Body of pancreas (tissue), 4 donors: ENCODE results near the gene IL17B. TPM values are rescaled to one million over a fixed set of nuclear protein-coding genes. Genes with fewer than 3 reads are reported as not detected.
A peak's percentile ranks its signal among the peaks of the same experiment; 100 is the strongest.

Source experiments
- ATAC-seq: fragments of 150-250 bp; one replicate; pipeline ENCODE4 v1.9.1; 2016
- DNase-seq, 4 donors: peaks; one replicate each; pipeline ENCODE4 v3.0.0-alpha.2; 2019
- H3K27ac ChIP-seq, 4 donors: fragments of 200-600 bp; sonication (generic); 1 replicate in 3 of 4; 2 replicates in 1 of 4; pipeline versions ENCODE4 v1.5.1 to v1.6.1; 2016 to 2019; ENCODE audit warnings: mild to moderate bottlenecking in 1 of 4, mixed read lengths in 1 of 4, moderate library complexity in 1 of 4
- H3K27me3 ChIP-seq, 2 donors: fragments of 200-600 bp; sonication (generic); one replicate each; pipeline ENCODE4 v1.6.0; 2016; ENCODE audit warnings: mild to moderate bottlenecking in 1 of 2
- H3K36me3 ChIP-seq, 2 donors: fragments of 200-600 bp; sonication (generic); replicated peaks in 1 of 2; 2 replicates each; pipeline ENCODE4 v1.5.1; 2016; ENCODE audit warnings: low read depth in 2 of 2; ENCODE audit not compliant: insufficient read depth in 1 of 2
- H3K4me1 ChIP-seq: fragments of 200-600 bp; sonication (generic); one replicate; pipeline ENCODE4 v1.6.0; 2016
- H3K4me3 ChIP-seq, 2 donors: fragments of 200-600 bp; sonication (generic); 1 replicate in 1 of 2; 2 replicates in 1 of 2; pipeline ENCODE4 v1.5.1; 2016 to 2019
- H3K9me3 ChIP-seq, 3 donors: fragments of 200-600 bp; sonication (generic); 1 replicate in 2 of 3; 2 replicates in 1 of 3; pipeline ENCODE4 v1.5.1; 2016
- POLR2A ChIP-seq, 3 donors: fragments of 450-650 bp; IDR thresholded peaks; one replicate each; pipeline ENCODE4 v1.6.1; 2016; ENCODE audit warnings: antibody characterized with exemption in 3 of 3, mild to moderate bottlenecking in 2 of 3
- WGBS, 2 donors: methylation state at CpG; one replicate each; pipeline ENCODE4 v1.1.5; 2017; 5-methylcytosine and 5-hydroxymethylcytosine counted together
- intact Hi-C: fragments of 100-400 bp; cut with DNase I; formaldehyde crosslinking; loops from one replicate; pipeline ENCODE4 v1.15.1; 2023
- total RNA-seq, 2 donors: library from RNA; depleted of rRNA; stranded (reverse); fragments of >200 nt; gene quantifications; one replicate each; pipeline ENCODE4 v1.1.0, GENCODE V29; 2016
- TF ChIP-seq, protein P1 (sequence below), 7 experiments: fragments of 450-650 bp in 4 of 7; fragments of 200-600 bp in 3 of 7; sonication (generic) in 3 of 7; IDR thresholded peaks; one replicate each; pipeline ENCODE4 v1.5.1; 2016 to 2019; ENCODE audit warnings: antibody characterized with exemption in 7 of 7

The IL17B gene
- total RNA-seq, 2 donors from 2014 or later = not detected

DNA sequence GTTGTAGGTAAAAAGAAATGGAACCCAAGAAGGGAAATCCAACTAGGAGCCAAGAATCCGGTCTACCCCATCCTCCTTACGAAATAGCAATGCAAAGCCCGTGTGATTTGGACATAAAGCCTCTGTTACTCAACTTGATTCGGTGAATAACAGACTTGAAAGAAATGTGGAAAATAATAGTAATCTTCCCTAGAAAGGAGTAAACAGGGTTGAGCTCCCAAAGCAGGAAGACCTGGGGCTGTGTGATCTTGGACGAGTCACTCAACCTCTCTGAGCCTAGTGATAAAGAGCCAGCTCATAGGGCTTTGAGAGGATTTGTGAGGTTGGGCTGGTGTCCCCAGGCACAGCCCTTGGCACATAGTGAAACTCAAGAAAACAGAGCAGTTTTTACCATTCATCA lies 42.7 kb upstream of the IL17B start:
- no peaks in the 10 kb centered on the region for H3K27me3 ChIP-seq
- no peak overlapping the region for H3K27ac ChIP-seq
- intact Hi-C loops = no loop called here
- no peaks in the 10 kb centered on the region for H3K36me3 ChIP-seq
- 70 to 81% methylated on average over 5 of the region's 5 CpGs for WGBS, 2 donors
- H3K9me3 ChIP-seq = no peaks in the 10 kb centered on the region
- no peaks in the 10 kb centered on the region for H3K4me1 ChIP-seq
- DNase-seq = no peak
- ATAC-seq = no peak
- H3K4me3 ChIP-seq = no peak overlapping the region
- TF ChIP-seq POLR2A (IDR thresholded peaks at IDR 0.05) = no peak
- TF ChIP-seq, protein P1, sequence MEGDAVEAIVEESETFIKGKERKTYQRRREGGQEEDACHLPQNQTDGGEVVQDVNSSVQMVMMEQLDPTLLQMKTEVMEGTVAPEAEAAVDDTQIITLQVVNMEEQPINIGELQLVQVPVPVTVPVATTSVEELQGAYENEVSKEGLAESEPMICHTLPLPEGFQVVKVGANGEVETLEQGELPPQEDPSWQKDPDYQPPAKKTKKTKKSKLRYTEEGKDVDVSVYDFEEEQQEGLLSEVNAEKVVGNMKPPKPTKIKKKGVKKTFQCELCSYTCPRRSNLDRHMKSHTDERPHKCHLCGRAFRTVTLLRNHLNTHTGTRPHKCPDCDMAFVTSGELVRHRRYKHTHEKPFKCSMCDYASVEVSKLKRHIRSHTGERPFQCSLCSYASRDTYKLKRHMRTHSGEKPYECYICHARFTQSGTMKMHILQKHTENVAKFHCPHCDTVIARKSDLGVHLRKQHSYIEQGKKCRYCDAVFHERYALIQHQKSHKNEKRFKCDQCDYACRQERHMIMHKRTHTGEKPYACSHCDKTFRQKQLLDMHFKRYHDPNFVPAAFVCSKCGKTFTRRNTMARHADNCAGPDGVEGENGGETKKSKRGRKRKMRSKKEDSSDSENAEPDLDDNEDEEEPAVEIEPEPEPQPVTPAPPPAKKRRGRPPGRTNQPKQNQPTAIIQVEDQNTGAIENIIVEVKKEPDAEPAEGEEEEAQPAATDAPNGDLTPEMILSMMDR (IDR thresholded peaks at IDR 0.05) = no peak

DNA sequence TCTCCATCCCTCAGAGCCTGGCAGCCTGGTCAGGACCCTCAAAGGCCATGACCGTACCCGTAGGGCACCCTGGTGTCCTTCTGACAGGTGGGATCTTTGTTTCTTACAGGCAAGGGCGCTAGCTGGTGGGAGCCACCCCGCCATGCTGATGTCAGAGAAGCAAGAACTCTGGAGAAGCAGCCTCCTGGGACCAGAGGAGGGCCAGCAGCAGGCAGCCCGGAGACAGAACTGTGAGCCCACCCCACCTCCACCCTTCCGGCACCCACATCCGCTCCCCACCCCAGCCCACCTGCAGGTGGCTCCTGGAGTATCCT lies 42.2 kb upstream of the IL17B start:
- intact Hi-C loops = no loop called here

DNA sequence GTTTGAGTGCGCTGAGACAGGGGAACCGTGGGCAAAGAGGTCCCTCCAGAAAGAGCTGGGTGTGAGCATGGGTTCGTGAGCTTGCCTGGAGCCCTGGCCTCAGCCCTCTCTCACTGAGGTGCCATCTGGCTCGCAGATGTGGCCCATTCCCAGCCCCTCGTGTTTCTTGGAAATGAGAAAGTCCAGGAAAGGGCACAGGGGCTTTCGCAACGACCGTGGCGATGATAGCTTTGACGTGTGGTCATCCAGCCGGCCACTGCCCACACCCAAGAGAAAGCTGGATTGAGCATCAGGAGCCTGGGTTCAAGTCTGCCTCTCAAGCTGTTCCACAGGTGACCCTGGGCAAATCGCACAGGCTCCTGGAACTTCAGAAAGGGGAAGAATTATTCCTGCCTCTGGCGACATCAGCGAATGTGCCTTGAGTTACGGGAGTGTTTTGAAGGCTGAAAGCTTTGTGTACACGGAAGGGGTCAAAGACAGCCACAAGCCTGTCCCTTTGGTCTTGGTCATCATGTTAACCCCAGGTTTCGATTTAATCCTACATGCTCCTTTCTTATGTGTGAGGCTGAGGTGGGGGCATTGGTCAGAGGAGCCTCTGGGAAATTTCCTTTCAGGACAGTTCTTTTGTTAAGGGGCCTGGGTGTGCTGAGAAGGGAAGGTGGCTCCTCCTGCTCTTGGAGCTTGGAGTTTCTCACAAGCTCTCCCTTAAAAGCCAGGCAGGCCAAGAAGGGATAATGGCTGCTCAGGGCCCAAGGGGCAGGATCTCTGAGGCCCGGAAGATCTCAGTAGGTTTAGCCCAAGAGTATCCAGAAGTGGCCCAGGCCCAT lies 41.7 kb upstream of the IL17B start:
- no peaks in the 10 kb centered on the region for H3K36me3 ChIP-seq

More for the DNA sequence above, 42.2 kb upstream of the IL17B start:
- Histone ChIP-seq H3K9me3 (no peaks in the 10 kb centered on the region), H3K4me3 (no peak overlapping the region), H3K27me3 (no peaks in the 10 kb centered on the region), H3K27ac (no peak overlapping the region), H3K36me3 (no peaks in the 10 kb centered on the region), H3K4me1 (no peaks in the 10 kb centered on the region)
- no peak for TF ChIP-seq POLR2A (IDR thresholded peaks at IDR 0.05)
- TF ChIP-seq, protein P1 (IDR thresholded peaks at IDR 0.05) = no peak
- no peak for ATAC-seq
- DNase-seq = no peak
- 79% methylated on average over 7 of the region's 7 CpGs; no CpG with 5 or more reads in 1 of the 2 donors for WGBS, 2 donors

GRCh38 chr5:149419859-149420544 lies 40.9 kb upstream of the IL17B start:
- DNase-seq = no peak
- Histone ChIP-seq H3K27ac (peak overlapping the region in 1 of 4 donors; percentile 10), H3K9me3 (no peaks in the 10 kb centered on the region), H3K27me3 (no peaks in the 10 kb centered on the region), H3K36me3 (no peaks in the 10 kb centered on the region), H3K4me3 (no peak overlapping the region), H3K4me1 (no peaks in the 10 kb centered on the region)
- WGBS, 2 donors = 51 to 58% methylated on average over 13 of the region's 13 CpGs
- intact Hi-C loops = no loop called here
- TF ChIP-seq, protein P1 (IDR thresholded peaks at IDR 0.05) = no peak
- no peak for TF ChIP-seq POLR2A (IDR thresholded peaks at IDR 0.05)
- ATAC-seq = peak; percentile 15

More for the DNA sequence above, 41.7 kb upstream of the IL17B start:
- Histone ChIP-seq H3K4me3 (no peak overlapping the region), H3K27ac (peak overlapping the region in 1 of 4 donors; percentile 10), H3K4me1 (no peaks in the 10 kb centered on the region), H3K27me3 (no peaks in the 10 kb centered on the region), H3K9me3 (no peaks in the 10 kb centered on the region)
- TF ChIP-seq, protein P1 (IDR thresholded peaks at IDR 0.05) = no peak
- no peak for TF ChIP-seq POLR2A (IDR thresholded peaks at IDR 0.05)
- intact Hi-C loops = no loop called here
- ATAC-seq = no peak
- DNase-seq = no peak
- WGBS, 2 donors = 81 to 85% methylated on average over 11 to 18 of the region's 18 CpGs
